ENCODE data around the gene PPM1J. TPM values are rescaled to one million over a fixed set of nuclear protein-coding genes. Genes with fewer than 3 reads are reported as not detected.
"Not testable (repeated sequence)": the region's sequence is repeated elsewhere in the genome, so short reads cannot be mapped to it uniquely, and the experiment has no call there.

The PPM1J gene
- total RNA-seq, 2 donors from 2014 or later: 2.3 to 2.7 TPM

- no peak overlapping the region for H3K27ac ChIP-seq
- no peaks in the 10 kb centered on the region for H3K9me3 ChIP-seq
- TF ChIP-seq CTCF (IDR thresholded peaks at IDR 0.05): no peak
- no peaks in the 10 kb centered on the region for H3K36me3 ChIP-seq
- DNase-seq (ENCODE audit: low spot score) (no peak), ATAC-seq (ENCODE audit: insufficient number of reproducible peaks, low FRiP score, low read depth) (no peak)
- no peak overlapping the region for H3K4me3 ChIP-seq
- peaks cover 1 to 7% of the 10 kb centered on the region in 2 donors for H3K4me1 ChIP-seq (ENCODE audit: control insufficient read depth in 1 of 2, low read depth in 2 of 2)
- H3K27me3 ChIP-seq (replicated peaks; ENCODE audit: insufficient read depth): no peaks in the 10 kb centered on the region
Observed at GRCh38 chr1:112723511-112723839, 8.3 kb upstream of the PPM1J start.

- Histone ChIP-seq H3K36me3 (no peaks in the 10 kb centered on the region), H3K4me1 (ENCODE audit: control insufficient read depth in 1 of 2, low read depth in 2 of 2) (peaks cover 5 to 8% of the 10 kb centered on the region in 2 donors), H3K27me3 (replicated peaks; ENCODE audit: insufficient read depth) (no peaks in the 10 kb centered on the region), H3K9me3 (no peaks in the 10 kb centered on the region), H3K4me3 (peak overlapping the region; percentile 37), H3K27ac (no peak overlapping the region)
- DNase-seq (ENCODE audit: low spot score): no peak
- no peak for TF ChIP-seq CTCF (IDR thresholded peaks at IDR 0.05)
- ATAC-seq (ENCODE audit: insufficient number of reproducible peaks, low FRiP score, low read depth): no peak
Observed at GRCh38 chr1:112722601-112723510, 7.7 kb upstream of the PPM1J start.

GRCh38 chr1:112721966-112722524 is 6.9 kb upstream of the PPM1J start:
- ATAC-seq (ENCODE audit: insufficient number of reproducible peaks, low FRiP score, low read depth) (no peak), DNase-seq (ENCODE audit: low spot score) (no peak)
- no peak overlapping the region for H3K4me3 ChIP-seq
- no peaks in the 10 kb centered on the region for H3K9me3 ChIP-seq
- no peak for TF ChIP-seq CTCF (IDR thresholded peaks at IDR 0.05)
- no peaks in the 10 kb centered on the region for H3K27me3 ChIP-seq (replicated peaks; ENCODE audit: insufficient read depth)
- H3K27ac ChIP-seq: no peak overlapping the region
- H3K4me1 ChIP-seq (ENCODE audit: control insufficient read depth in 1 of 2, low read depth in 2 of 2): peaks cover 5 to 8% of the 10 kb centered on the region in 2 donors
- H3K36me3 ChIP-seq: no peaks in the 10 kb centered on the region

- not testable (repeated sequence) for DNase-seq (ENCODE audit: low spot score); H3K9me3 ChIP-seq; H3K4me3 ChIP-seq; H3K27ac ChIP-seq; H3K36me3 ChIP-seq; H3K4me1 ChIP-seq (ENCODE audit: control insufficient read depth in 1 of 2, low read depth in 2 of 2); H3K27me3 ChIP-seq (replicated peaks; ENCODE audit: insufficient read depth); ATAC-seq (ENCODE audit: insufficient number of reproducible peaks, low FRiP score, low read depth)
Observed at GRCh38 chr1:112721294-112721693, 6.2 kb upstream of the PPM1J start.

- no peak for TF ChIP-seq CTCF (IDR thresholded peaks at IDR 0.05)
- no peak overlapping the region for H3K27ac ChIP-seq
- H3K27me3 ChIP-seq (replicated peaks; ENCODE audit: insufficient read depth): no peaks in the 10 kb centered on the region
- peaks cover 5 to 11% of the 10 kb centered on the region in 2 donors for H3K4me1 ChIP-seq (ENCODE audit: control insufficient read depth in 1 of 2, low read depth in 2 of 2)
- no peak for DNase-seq (ENCODE audit: low spot score)
- no peak for ATAC-seq (ENCODE audit: insufficient number of reproducible peaks, low FRiP score, low read depth)
- no peak overlapping the region for H3K4me3 ChIP-seq
- H3K9me3 ChIP-seq: no peaks in the 10 kb centered on the region
- H3K36me3 ChIP-seq: no peaks in the 10 kb centered on the region
Observed at GRCh38 chr1:112720800-112721199, 5.7 kb upstream of the PPM1J start.

Data from thoracic aorta (tissue), 2 donors.